Measurements from ENCODE around the gene EGLN2.
A peak's percentile ranks its signal among the peaks of the same experiment; 100 is the strongest.
"Not testable (repeated sequence)": the region's sequence is repeated elsewhere in the genome, so short reads cannot be mapped to it uniquely, and the experiment has no call there.

Gene EGLN2

DNA sequence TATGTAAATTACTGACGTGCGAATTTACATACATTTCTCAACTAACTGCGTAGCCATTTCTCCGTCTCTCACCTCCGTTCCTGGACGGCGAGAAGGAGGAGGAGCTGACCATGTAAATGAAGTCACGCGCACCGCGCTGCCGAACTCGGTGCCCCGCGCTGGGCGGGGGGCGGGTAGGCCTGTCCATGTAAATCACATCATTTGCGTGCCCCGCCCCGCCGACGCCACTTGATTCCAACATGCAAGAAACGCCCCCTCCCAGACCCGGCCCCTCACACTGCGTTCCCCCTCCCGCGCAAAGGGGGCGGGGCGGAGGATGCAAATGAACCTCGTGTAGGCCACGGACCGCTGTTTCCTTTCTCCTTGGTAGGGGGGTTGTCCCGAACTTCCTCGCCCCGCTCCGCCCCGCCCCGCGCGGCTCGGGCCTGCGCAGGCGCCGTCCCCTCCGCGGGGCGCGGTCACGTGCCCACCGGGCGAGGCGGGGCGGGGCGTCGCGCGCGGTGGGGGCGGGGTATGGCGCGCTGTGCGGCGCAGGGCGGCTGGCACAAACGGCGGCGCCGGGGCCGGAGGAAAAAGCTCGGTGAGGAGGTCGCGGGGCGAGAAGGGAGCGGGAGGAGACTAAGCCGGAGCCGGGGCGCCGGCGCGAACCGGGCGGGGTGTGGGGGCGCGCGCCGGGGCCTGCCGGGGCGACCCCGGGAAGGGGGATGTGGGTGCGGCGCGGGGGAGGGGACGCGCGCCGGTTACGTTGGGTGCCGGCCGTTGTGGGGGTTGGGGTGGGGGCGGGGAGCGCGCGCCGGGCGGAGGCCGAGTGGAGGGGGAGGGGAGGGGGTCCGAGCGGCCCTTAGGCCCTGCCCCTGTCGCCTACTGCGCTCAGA lies at the start of gene EGLN2:
Gene EGLN2 (plus strand): TSS at position 509 of the 875 bp plus-strand sequence. CDS start 1,382 bp downstream, outside the sequence.
- peak; percentile 100 for DNase-seq (ENCODE audit: low read depth in 2 of 2)

- peak; percentile 98 to 99 for DNase-seq (ENCODE audit: low read depth in 2 of 2)
Observed at GRCh38 chr19:40750058-40750873, 48.7 kb upstream of the EGLN2 start, which contains the start of gene ACTMAP. Gene ACTMAP (minus strand): TSS chr19:40750477. CDS start chr19:40749803, 674 bp downstream.

GRCh38 chr19:40750874-40751537 lies 48.0 kb upstream of the EGLN2 start, which contains the start of gene SNRPA:
Gene SNRPA (plus strand): TSS chr19:40751203. CDS start chr19:40751409, 206 bp downstream.
- peak; percentile 88 to 95 for DNase-seq (ENCODE audit: low read depth in 2 of 2)

DNA sequence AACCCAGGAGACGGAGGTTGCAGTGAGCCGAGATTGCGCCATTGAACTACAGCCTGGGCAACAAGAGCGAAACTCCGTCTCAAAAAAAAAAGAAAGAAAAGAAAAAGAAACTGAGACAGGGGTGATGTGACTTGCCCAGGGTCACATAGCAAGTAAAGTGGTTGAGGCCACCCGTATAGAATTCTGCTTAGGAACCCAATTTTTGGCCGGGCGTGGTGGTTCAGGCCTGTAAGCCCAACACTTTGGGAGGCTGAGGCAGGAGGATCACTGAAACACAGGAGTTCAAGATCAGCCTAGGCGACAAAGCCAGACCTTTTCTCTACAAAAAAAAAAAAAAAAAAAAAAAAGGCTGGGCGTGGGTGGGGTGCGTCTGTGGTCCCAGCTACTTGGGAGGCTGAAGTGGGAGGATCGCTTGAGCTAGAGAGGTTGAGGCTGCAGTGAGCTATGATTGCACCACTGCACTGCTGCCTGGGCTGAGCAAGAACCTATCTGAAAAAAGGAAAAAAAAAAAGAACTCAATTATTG lies 46.7 kb upstream of the EGLN2 start:
- DNase-seq (ENCODE audit: low read depth in 2 of 2): no peak

GRCh38 chr19:40754611-40755247 lies 44.3 kb upstream of the EGLN2 start:
- DNase-seq (ENCODE audit: low read depth in 2 of 2): peak in 1 of 2 donors; percentile 28

DNA sequence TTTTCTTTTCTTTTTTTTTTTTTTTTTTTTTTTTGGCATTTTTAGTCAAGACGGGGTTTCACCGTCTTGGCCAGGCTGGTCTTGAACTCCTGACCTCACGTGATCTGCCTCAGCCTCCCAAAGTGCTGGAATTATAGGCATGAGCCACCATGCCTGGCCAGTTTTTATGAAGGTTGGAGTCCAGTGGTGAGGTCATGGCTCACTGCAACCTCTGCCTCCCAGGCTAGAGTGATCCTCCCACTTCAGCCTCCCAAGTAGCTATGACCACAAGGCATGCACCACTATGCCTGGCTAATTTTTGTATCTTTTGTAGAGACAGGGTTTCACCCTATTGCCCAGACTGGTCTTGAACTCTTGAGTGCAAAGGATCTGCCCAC lies 43.8 kb upstream of the EGLN2 start:
- DNase-seq (ENCODE audit: low read depth in 2 of 2): no peak

DNA sequence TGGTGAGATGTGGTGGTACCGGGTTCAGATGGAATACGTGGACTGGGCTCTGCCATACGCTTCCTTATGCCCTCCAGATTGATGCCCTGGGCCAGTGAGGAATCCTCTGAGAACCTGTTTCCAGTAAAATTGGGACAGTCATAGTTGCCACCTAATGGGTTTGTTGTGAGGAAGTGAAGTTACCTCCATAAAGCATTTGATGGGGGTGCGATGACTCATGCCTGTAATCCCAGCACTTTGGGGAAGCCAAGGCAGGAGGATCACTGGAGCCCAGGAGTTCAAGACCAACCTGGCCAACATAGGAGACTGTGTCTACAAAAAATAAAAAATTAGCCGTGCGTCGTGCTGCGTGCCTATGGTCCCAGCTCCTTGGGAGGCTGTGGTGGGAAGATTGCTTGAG lies 43.2 kb upstream of the EGLN2 start:
- no peak for DNase-seq (ENCODE audit: low read depth in 2 of 2)

- DNase-seq (ENCODE audit: low read depth in 2 of 2): no peak
Observed at GRCh38 chr19:40756502-40757110, 42.4 kb upstream of the EGLN2 start.

GRCh38 chr19:40758491-40758890 lies 40.5 kb upstream of the EGLN2 start:
- no peak for DNase-seq (ENCODE audit: low read depth in 2 of 2)

GRCh38 chr19:40759352-40759751 lies 39.6 kb upstream of the EGLN2 start:
- DNase-seq (ENCODE audit: low read depth in 2 of 2): no peak

GRCh38 chr19:40762754-40763470 lies 36.1 kb upstream of the EGLN2 start:
- DNase-seq (ENCODE audit: low read depth in 2 of 2): no peak

DNA sequence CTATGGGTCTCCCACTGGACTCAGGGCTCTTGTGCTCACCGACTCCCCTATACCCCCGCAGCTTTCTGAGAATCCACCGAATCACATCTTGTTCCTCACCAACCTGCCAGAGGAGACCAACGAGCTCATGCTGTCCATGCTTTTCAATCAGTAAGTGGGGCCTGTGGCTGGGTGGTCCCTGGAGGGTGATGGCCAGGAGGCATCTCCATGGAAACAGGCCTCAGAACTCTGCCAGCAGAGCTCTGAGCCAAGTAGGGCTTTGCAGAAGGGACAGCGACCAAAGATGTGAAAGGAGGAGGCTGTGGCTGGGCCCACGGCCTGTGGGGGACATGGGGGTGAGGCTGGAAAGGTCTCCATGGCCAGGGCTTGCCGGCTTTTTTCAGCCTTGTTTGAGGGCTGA lies 35.5 kb upstream of the EGLN2 start:
- DNase-seq (ENCODE audit: low read depth in 2 of 2): no peak

- DNase-seq (ENCODE audit: low read depth in 2 of 2): no peak
Observed at GRCh38 chr19:40763963-40764362, 35.0 kb upstream of the EGLN2 start.

DNA sequence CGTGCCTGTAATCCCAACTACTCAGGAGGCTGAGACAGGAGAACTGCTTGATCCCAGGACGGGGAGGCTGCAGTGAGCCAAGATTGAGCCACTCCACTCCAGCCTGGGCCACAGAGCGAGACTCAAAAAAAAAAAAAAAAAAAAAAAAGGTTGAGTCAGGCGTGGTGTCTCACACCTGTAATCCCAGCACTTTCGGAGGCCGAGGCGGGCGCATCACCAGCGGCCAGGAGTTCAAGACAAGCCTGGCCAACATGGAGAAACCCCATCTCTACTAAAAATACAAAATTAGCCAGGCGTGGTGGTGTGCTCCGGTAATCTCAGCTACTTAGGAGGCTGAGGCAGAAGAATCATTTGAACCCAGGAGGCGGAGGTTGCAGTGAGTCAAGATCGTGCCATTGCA lies 32.6 kb upstream of the EGLN2 start:
- not testable (repeated sequence) for DNase-seq (ENCODE audit: low read depth in 2 of 2)

- DNase-seq (ENCODE audit: low read depth in 2 of 2): no peak
Observed at GRCh38 chr19:40768869-40769268, 30.1 kb upstream of the EGLN2 start.

- DNase-seq (ENCODE audit: low read depth in 2 of 2): not testable (repeated sequence)
Observed at GRCh38 chr19:40771101-40771862, 27.7 kb upstream of the EGLN2 start.

DNA sequence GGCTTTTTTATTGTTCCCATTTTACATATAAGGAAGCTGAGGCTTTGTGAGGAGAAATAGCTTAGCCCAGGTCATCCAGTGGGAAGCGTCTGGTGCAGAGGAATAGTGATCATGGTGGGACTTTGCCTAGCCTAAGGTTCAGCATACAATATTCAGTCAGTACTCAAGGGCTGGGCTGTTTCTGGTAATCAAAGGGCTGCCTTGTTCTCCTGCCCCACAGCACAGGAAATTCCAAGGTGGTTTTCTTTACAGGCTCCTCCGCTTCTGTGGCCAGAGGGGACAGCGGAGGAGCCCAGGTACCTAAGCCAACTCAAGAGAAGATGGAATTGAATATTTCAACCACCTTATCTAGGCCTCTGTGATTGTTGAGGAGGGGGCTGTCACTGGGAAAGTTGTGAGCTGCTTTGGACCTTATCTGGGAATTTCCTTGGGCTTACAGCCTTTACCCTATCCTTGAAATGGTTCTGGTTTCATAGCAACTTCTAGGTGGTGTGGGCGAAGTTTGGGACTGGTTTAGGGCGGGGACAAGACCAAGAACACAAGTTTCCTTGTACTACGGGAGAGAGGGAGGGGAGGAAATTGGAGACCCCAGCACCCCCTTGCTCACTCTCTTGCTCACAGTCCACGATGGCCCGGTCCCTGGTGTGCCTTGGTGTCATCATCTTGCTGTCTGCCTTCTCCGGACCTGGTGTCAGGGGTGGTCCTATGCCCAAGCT lies 23.9 kb upstream of the EGLN2 start, which contains the start of gene MIA:
Gene MIA (plus strand): TSS at position 606 of the 716 bp plus-strand sequence. CDS start 22 bp downstream, at position 628.
- DNase-seq (ENCODE audit: low read depth in 2 of 2): no peak

DNA sequence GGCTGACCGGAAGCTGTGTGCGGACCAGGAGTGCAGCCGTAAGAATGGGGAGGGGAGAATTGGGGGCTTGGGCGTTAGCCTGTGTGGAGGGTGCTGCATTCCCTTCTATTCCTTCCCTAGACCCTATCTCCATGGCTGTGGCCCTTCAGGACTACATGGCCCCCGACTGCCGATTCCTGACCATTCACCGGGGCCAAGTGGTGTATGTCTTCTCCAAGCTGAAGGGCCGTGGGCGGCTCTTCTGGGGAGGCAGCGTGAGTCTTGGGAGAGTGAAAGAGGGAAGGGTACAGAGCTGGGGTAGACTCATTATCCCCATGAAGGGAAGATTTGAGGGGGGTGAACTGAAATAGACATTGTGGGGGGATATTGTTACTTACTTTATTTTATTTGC lies 23.4 kb upstream of the EGLN2 start:
- DNase-seq (ENCODE audit: low read depth in 2 of 2): no peak

- no peak for DNase-seq (ENCODE audit: low read depth in 2 of 2)
Observed at GRCh38 chr19:40776364-40776763, 22.6 kb upstream of the EGLN2 start.

Data from activated CD8-positive, alpha-beta memory T cell treated with anti-CD3 and anti-CD28 coated beads for 4 hours (primary cell).